NCI-H2029 (cell line): ENCODE measurements around the gene GANC.
"Not testable (repeated sequence)": the region's sequence is repeated elsewhere in the genome, so short reads cannot be mapped to it uniquely, and the experiment has no call there.

Experiments used
- DNase-seq: peaks from one replicate; lab custom pipeline; 2025; lab: John Stamatoyannopoulos, UW

The GANC gene

DNA sequence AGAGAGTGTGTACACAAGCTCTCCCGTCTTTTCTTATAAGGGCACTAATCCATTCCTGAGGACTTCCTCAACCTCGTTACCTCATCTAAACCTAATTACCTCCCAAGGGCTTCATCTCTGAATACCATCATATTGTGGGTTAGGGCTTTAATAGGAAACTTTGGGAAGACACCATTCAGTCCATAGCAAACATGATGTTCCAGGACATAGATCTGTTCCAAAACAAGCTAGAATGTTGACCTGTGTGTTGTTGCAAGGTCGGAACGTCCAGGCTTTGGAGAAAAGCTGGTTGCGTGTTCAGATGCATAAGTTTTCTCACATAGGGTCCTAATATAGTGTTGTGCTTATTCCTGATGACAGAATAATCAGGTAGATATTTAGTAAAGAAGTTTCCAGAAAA lies 9.9 kb downstream of the GANC start:
- no peak for DNase-seq

DNA sequence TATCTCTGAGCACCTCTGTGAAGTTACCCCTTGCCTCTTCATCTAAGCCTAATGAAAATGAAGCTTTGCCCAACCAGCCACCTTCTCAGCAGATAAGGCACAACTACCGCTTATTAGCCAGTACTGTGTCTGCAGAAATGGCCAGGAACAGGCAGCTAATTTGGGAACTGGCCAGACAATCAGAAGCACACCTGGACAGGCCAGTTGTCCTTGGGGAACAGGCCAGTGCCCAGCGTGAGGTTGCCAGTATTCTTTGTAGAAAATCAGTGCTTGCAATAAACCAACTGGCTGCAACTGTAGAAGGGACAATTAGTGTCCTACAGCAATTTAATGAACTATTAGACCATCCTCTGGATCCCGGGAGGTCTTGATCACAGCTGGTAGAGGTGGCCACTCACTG lies 10.7 kb downstream of the GANC start:
- no peak for DNase-seq

DNA sequence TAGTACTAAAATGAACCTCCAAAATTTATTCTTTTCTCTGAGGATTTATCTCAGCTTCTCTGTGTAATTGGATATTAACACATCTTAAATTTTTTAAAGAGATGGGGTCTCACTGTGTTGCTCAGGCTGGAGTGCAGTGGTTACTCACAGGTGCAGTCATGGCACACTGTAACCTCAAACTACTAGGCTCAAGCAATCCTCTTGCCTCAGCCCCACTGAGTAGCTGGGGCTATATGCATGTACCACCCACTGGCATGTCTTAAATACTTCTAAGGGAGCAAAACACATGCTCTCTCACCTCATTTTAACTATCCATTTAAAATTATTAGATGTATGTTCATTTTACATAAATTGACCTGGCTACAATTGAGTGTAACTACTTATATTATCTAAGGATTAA lies 11.6 kb downstream of the GANC start:
- no peak for DNase-seq

DNA sequence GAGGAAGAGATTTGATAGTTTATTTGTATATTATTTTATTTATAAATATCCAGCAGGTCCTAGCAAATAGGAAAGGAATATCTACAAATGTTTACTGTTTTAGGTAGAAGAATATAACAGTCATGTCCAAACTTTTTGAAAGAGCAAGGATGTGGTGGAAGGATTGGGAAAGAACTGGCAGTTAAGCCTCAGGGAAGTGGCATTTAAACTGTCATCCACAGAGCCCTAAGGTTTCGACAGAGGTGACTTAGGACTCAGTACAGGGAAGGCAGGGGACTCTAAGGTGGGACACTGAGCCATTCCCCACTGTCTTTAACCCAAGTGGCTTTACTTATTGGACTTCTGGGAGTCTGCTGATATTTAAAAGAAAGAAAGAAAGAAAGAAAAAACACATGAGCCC lies 12.0 kb downstream of the GANC start:
- DNase-seq: no peak

DNA sequence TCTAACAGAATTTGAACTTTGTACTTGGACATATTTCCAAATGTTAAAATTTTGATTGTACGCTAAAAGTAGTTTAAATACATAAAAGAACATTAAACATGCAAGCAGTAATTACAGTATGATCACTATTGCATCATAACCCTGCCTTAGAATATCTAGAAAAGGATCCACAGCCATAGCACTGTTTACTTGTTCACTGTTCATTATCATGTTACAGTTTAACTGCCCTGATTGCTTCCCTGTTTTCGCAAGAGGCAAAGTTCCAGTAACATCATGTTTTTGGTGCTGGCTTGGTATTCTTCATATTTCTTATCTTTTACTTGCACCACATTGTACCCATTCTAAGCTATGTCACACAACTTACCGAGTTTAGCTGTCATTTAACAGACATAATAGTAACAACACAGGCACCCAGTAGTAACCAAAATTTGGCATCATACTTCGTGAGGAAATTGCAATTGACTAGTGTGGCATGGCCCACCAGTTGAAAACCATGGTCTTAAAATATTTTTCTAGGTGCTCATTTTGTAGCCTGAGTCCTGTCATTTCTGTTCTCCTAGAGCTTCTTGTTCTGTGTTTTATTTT lies 13.5 kb downstream of the GANC start:
- no peak for DNase-seq

DNA sequence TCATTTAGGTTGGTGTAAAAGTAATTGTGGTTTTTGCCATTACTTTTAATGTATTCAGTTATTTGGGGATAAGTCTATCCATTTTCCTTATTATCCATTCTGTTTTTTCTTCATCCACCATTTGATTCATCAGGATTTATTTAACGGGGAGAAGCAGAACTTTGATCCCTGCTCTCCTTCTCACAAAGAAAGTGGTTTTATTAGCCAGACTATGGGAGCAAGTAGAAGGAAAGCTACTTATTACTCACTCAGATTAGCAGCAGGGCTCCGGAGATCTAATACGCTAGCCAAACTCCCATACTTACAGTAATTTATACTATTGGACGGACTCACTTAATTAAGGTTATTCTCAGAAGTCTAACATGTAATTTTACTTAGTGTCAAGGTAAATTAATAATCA lies 14.9 kb downstream of the GANC start:
- DNase-seq: no peak

DNA sequence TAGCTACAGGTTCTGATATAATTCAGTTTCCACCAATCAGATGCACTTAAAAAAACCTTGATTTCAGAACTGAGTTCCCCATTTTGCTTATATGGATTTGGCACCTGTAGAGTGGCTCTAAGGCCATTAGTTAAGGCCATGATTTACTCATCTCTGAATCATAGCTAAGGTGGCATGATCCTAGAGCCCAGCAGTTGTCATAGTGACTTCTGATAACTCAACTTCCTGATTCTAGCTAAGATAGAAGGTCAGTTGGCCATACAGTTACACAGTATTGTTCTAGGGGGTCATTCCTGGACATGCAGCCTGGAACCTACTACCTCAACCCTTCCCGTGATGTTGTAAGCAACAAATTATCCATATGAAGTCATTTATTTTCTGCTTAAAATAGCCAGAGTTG lies 16.2 kb downstream of the GANC start:
- no peak for DNase-seq

DNA sequence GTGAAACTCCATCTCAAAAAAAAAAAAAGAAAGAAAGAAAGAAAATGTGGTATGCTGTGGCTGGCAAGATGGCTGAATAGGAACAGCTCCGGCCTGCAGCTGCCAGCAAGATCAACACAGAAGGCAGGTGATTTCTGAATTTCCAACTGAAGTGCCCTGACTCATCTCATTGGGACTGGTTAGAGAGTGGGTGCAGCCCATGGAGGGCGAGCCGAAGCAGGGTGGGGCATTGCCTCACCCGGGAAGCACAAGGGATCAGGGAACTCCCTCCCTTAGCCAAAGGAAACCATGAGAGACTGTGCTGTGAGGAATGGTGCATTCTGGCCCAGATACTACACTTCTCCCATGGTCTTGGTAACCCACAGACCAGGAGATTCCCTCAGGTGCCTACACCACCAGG lies 28.0 kb downstream of the GANC start:
- DNase-seq: not testable (repeated sequence)

DNA sequence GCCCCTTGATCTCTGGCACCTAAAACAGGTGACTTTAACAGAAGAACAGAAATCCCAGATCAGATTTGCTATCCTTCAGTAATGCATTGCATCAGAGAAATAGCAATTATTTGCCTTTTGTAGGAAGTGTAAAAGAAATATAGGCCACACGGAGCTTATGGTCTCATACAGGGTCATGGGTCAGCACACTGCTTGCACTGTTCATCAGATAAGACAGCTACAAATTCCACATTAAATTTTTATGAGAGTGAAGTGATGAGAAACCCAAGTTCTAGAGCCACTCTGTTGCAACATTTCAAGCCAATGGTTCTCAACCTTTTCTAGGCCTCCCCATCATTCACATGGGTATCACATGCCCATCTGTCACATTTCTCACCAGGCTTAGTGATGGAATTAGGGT lies 33.7 kb downstream of the GANC start:
- no peak for DNase-seq

DNA sequence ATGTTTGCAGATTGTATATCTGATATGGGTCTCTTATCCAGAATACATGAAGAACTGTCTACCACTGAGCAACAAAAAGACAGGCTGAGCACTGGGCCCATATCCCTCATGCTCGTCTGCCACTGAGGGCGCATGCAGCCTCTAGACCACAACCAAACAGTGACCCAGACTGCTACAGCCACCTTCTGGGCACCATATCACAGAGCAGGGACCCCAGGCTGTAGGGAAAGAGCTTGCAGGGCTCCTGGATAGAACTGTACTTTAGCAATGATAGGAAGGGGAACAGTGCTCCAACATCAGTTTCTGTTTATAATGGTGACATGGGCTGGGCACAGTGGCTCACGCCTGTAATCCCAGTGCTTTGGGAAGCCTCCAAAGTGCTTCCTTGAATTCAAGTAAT lies 40.5 kb downstream of the GANC start:
- no peak for DNase-seq

DNA sequence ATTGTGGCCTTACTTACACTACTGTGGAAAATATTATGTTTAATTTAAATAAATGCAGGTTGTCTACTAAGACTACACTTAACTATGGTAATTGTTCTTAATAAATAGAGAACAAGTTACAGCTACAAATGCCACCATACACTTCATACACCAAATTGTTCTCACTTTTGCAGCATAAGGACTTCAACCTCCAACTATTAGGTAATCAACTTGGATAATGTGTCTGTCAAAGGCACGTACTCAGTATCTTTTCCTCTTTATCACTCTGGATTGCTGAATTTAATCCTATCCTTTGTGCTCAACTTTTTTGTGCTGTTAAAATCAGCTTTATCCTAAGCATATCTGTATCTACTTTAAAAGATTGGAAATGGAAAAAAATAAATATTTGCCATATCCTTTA lies 41.8 kb downstream of the GANC start:
- DNase-seq: no peak

DNA sequence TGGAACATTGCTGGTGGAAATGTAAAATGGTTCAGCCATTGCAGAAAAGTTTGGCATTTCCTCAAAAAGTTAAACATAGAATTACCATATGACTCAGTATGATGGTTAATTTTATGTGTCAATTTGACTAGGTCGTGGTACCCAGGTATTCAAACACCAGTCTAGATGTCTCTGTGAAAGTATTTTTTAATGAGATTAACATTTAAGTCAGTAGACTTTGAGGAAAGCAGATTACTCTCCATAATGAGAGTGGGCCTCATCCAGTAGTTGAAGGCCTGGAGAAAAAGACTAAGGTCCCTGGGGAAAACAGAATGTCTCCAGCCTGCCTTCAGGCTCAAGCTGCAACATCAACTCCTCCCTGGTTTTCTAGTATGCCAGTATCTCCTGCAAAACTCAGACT lies 42.5 kb downstream of the GANC start:
- no peak for DNase-seq

DNA sequence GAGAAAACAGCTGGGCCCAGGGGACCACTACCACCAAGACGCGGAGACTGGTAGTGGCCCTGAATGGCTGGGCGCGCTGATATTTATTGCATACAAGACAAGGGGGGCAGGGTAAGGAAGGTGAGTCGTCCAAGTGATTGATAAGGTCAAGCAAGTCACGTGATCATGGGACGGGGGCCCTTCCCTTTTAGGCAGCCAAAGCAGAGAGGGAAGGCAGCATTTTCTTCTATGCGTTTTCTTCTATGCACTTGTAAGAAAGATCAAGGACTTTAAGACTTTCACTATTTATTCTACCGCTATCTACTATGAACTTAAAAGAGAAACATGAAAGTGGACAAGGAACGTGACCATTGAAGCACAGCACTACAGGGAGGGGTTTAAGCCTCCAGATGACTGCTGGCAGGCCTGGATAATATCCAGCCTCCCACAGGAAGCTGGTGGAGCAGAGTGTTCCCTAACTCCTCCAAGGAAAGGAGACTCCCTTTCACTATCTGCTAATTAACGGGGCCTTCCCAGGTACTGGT lies 43.3 kb downstream of the GANC start:
- DNase-seq: not testable (repeated sequence)

DNA sequence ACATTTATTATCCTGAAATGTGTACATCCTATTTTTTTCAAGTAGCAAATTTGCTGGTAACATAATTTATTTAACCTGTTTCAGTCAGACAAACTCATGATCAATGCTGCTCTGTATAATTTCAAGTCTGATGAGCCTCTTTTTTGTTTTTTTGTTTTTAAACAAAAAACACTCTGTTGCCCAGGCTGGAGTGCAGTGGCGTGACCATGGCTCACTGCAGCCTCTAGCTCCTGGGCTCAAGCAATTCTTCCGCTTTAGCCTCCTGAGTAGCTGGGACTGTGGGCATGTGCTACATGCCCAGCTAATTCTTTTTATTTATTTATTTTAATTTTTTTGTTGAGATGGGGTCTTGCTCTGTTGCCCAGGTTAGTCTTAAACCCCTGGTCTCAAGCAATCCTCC lies 46.2 kb downstream of the GANC start:
- DNase-seq: no peak

DNA sequence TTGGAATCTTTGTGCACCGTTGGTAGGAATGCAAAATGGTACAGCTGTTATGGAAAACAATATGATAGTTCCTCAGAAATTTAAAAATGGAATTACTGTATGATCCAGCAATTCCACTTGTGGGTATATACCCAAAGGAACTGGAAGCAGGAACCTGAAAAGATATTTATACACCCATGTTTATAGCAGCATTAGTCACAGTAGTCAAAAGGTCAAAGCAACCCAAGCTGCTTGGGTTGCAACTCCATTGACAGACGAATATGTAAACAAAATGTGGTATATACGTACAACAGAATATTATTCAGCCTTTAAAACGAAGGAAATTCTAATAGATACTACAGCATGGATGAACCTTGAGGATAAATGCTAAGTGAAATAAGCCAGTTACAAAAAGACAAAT lies 51.3 kb downstream of the GANC start:
- DNase-seq: no peak

DNA sequence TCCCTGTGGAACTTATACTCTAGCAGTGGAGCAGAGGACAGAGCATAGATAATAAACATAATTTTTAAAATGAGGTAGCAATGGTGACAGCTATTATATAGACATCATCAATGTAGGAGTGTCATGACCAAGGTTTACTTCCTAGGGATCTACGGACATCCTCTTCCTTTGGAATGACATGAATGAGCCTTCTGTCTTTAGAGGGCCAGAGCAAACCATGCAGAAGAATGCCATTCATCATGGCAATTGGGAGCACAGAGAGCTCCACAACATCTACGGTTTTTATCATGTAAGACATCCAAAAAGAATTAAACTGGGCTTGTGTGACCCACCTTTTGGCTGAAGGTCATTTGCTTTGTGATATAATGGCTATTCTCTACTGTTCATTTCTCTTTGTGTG lies 56.2 kb downstream of the GANC start:
- no peak for DNase-seq

DNA sequence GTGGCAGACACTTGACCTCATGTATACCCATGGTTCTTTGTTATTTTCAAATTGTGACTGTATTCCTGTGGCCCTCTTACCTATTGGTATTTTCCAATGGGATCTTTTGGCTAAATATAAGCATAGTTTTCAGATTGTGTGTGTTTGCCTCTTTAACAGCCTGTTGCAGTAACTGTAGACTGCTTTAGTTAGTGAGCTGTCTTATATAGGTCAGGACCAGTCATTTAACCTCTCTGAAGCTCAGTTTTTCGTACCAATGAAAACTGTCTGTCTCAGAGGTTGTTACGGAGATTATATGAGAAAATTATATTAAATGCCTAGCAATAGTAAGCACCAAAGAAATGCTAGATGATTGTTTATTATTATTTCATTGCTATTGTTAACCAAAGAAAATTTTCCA lies 57.0 kb downstream of the GANC start:
- no peak for DNase-seq

DNA sequence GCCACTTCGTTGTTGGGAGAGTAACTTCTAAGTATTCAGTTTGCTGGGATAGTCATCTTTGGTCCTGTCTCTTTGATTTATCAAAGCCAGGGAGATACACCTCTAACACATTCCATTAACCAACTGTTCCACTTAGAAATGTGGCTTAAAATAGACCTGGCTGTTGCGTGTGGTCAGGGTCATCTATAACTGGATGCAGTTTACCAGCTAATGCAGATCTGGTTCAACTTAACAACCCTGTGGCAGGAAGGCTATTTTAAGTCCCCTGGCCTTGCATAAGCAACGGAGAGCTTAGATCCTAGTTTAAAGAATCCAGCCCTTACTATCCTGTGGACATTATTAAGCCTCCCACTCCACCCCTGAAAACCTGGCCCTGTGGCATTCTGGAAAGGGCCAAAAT lies 58.2 kb downstream of the GANC start:
- no peak for DNase-seq

DNA sequence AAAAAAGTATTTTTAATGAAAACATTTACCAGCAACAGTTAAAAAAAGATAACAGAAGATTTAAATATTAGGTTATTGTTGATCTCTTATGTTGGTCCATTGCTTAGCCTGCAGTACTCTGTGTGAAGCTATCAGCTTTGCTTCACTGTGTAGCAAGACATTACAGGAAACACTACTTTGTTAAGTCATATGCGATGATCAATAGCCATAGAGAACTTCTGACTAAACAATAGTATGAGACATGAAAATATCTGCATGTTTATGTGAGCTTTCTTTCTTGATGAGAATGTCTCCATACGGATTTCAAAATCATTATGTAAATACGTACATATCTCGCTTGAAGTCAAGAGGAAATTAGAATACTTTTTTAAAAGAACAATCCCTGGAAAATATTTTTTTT lies 59.3 kb downstream of the GANC start:
- no peak for DNase-seq

DNA sequence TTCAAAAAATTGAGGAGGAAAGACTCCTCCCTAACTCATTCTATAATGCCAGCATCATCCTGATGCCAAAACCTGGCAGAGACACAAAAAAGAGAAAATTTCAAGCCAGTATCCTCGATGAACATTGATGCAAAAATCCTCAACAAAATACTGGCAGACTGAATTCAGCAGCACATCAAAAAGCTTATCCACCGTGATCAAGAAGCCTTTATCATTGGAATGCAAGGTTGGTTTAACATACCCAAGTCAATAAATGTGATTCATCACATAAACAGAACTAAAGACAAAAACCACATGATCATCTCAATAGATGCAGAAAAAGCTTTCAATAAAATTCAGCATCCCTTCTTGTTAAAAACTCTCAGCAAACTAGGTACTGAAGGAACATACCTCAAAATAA lies 62.1 kb downstream of the GANC start:
- no peak for DNase-seq

DNA sequence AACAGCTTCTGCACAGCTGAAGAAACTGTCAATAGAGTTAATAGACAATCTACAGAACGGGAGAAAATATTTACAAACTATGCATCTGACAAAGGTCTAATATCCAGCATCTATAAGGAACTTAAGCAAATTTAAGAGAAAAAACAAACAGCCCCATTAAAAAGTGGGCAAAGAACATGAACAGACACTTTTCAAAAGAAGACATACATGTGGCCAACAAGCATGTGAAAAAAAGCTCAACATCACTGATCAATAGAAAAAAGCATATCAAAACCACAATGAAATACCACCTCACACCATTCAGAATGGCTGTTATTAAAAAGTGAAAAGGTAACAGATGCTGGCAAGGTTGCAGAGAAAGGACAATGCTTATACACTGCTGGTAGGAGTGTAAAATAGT lies 63.6 kb downstream of the GANC start:
- not testable (repeated sequence) for DNase-seq

DNA sequence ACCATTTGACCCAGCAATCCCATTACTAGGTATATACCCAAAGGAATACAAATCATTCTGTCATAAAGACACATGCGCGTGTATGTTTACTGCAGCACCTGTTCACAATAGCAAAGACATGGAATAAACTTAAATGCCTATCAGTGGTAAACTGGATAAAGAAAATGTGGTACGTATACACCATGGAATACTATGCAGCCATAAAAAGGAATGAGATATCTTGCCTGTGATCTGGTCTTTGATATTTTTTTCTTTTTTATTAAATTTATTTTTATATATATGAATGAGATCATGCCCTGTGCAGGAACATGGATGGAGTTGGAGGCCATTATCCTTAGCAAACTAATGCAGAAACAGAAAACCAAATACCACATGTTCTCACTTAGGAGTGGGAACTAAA lies 64.1 kb downstream of the GANC start:
- not testable (repeated sequence) for DNase-seq

DNA sequence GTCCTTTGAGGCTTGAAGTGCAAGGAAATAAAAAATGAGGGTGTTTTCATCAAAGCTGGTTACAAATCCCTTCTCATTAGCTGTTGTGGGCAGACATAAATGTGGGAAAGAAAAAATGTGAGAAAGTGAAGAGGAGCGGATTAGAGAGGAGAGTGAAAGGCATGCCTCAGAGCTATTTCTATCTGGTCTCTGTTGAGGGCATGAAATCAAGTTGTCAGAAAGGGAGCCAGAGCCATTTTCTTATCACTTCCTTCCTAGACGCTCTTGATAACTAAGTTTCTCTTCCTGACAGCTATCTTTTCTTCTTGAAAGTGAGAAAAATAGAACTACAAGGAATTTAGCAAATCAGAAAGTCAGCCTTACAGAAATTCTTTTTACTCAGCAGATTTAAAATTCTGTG lies 65.5 kb downstream of the GANC start:
- DNase-seq: no peak

DNA sequence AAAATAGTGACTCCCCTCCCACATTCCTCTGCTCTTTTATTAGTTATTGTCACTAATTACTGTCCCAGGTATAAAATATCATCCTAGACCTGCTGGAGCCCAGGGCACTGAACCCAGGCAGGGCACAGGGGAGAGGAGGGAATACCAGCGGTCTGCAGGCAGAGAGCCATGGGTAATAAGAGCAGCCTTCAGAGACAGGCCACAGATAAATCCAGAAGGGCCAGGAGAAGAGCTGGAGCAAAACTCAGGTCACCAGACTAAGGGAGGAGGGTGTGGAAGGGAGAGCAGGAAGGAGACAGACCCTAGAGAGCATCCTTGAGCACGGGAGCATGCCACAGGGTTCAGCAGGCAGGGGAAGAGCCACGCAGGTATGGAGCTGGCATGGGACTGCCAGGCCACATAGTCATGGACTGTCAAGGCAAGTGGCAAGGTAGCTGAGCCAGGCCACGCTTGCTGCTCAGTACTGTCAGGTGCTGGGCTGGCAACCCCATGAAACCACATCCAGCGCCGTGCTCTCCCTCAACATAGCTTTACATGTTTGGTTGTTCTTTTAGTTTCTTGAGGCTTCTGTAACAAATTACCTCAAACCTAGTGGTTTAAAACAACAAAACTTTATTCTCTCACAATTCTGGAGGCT lies 70.7 kb downstream of the GANC start:
- DNase-seq: no peak
